GM18861 (cell line): Measurements from ENCODE around the gene LRRC74A.

Experiments
- ATAC-seq: cut with Tn5 transposase; IDR thresholded peaks from one replicate; pipeline ENCODE4 v1.9.1; 2021; ENCODE audit not compliant: unreplicated experiment

The LRRC74A gene

GRCh38 chr14:76826122-76826521 lies at the start of gene LRRC74A:
Gene LRRC74A, plus strand, starts transcription at chr14:76826408. Its CDS starts 290 bp downstream, at chr14:76826698.
- ATAC-seq = no peak

DNA sequence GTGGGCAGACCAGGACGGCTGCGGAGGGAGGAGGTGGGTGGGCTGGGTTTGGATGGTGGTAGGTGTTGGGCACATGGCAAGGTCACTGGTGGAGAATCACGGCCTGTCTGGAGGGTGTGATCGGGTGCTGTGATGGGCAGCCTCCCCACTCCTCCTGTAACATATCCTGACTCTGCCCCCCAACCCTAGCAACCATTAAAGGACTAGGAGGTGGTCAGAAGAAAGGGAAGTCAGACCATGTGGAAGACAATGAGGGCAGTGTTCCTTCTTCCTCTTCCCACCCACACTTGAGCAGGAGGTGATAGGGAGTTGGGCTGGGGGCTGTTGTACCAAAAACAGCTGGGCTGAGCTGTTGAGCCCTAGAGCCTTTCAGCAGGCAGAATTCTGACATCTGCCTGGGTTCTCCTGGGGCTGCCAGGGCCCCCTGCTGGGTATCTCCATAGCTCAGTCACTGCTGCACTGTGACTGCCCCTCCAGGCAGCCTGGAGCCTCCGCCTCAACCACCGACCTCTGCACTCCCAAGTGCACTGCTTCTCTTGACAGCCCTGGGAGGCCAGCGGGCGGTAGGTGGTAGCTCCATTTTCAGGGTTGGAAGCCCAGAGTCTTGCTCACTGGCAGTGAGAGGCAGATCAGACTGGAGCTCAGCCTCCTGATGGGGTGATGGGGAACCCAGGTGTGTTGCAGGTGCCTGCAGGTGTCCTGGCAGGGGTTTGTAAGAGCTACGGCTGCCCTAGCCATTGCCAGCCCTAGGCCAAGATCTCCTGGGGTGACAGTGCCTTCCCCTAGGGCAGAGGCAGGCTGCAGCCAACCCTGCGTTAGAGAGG lies 49.6 kb upstream of the LRRC74A start:
- no peak for ATAC-seq

GRCh38 chr14:76777721-76778120 lies 48.5 kb upstream of the LRRC74A start:
- ATAC-seq = no peak

DNA sequence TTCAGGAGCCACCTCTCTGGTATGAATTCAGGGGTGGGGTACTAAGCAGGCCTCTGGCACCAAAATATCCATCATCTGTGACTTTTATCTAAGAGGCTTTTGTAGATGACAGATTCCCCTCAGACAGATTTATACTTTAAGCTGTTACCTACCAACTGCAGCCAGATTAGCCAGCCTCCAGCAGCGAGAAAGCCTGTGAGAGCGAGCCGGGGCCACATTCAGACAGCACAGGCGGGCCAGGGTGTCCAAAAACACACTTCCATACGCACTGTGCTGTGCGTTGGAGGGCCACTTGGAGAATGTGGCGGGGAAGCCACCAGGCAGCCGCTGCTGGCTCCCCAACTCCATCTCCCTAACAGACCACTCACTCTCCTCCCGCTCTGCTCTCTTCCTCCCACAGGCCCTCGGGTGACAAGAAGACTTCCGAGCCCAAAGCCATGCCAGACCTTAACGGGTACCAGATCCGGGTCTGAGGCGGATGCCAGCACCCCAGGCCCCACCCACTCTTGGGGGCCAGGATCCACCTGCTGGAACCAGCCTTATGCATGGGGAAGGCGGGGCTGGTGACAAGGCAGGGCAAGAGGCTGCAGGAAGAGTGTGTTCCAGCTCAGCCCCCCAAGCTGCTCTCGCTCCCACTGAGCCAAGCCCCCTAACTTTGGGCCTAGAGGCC lies 47.5 kb upstream of the LRRC74A start:
- ATAC-seq = no peak

DNA sequence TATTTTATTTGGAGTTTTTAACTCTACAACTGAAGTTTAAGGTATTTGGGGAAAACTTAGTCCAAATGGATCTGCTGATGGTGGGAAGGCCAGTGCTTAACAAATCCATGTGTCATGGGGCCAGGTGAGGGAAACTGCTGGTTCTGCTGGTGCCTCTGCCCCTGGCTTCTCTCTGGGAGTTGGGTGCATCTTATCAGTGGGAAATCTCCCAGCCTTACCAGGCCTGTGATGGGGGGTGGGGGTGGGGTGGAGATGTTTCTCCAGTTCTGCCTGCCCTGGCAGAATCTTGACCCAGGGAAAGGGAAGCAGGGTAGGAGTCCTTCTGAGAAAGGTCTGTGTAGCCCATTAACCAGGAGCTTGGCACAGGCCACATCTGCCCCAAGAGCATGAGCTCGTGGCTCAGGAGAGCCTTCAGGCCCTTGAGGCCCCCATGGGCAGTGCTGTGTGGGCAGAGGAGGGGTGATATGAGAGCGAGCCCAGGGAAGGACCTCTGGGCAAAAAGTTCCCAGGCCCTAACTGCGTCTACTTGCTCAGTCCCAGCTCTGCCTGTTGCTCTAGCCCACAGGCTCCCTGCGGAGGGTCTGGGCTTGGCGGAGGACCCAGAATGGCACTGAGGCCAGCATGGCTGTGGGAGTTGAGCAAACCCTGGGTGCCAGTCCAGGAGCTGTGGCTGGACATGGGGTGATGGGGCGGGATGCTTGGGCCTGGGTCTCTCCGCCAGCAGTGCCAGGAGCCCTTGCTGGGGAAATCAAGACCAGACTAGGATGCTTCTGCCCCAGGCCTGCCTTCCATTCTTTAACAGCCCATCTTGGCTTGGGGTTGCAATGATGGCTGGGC lies 46.8 kb upstream of the LRRC74A start:
- no peak for ATAC-seq

GRCh38 chr14:76780058-76780345 lies 46.2 kb upstream of the LRRC74A start:
- ATAC-seq = no peak

- ATAC-seq = no peak
Observed at GRCh38 chr14:76780360-76780759, 45.8 kb upstream of the LRRC74A start.

DNA sequence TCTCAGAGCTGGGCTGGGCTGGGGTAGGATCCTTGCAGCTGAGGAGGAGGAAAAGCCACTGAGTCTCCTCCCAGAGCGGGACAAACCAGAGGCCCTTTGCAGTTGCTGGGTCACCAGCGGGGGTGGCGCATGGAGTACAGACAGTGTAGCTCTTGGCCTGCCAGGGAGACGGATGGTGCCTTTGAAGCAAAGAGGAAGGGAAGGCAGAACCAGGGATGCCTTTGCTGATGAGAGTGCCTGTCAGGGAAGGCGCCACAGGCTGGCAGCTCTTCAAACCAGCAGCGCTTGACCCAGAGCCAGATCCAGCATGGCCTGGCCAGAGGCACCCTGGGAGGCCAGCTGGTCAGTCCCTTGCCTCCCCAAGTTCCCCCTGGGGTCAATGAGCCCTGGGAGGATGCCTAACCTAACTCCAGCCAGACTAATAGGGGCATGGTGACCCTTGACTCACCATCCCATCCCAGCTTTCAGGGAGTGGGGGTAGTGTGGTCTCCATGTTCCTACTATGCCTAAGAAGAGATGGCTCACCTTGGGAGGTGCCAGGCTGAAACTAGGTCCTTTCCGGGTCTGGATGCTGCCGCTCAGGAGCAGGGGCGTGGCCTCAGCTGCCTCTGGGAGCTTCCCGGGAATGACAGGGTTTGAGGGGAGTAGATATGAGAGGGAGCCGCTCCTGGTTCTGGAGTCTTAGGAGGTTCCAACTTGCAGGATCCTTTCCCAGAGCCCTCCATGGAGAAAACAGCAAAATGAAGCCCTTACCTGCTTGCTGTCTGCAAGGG lies 45.1 kb upstream of the LRRC74A start:
- ATAC-seq = no peak

DNA sequence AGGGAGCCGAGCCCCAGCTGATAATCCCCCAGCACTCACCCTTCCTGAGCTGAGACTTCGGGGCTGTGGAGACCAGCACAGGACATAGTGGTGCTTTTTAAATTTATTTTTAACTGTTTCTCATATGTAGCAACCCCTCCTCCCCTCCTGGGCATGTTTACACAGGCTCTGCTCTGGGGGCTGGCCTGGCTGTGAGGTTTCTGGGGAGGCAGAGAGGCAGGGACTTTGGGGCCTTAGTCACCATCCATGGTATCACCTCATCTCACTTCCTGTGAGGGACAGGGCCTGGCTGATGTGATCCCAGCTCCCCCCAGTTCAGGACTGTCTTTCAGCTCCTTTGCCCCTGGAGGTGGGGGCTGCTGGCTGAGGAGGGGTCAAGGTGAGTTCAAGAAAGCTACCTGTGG lies 44.6 kb upstream of the LRRC74A start:
- ATAC-seq = no peak

DNA sequence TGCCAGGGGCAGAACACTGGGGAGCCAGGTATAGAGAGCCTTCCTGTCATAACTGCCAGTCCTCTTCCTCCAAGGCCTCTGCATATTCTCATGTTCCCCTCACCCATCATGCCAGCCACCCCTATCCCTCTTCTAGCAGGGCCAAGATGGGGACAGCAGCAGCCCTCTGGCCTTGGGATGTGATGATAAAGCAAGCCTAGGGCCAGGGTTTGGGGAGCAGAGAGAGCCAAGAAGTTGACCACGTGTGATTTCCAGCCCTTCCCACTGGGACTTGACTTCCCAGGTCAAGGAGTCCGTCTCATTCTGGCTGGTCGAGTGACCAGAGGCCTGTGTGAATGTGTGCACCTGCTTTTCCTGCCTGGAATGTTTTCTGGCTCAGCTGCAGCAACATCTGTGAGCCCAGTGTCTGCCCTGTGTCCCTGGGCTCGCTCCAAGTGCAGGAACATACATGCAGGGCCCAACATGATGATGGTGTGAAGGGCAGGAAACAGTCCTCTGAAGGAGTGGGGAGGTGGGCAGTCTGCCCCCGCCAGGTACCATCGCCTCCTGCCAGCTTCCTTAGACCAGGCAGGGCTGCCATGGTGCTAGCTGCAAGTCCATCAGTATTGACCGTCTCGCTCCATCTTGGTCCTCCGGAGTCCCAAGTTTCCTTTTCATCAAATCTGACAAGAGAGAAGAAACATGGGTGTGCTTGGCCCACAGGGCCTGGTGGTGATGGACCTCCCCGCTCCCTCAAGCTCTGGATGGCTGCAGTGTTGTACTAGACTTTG lies 43.9 kb upstream of the LRRC74A start:
- ATAC-seq = no peak

- ATAC-seq = no peak
Observed at GRCh38 chr14:76782885-76783566, 43.2 kb upstream of the LRRC74A start.

DNA sequence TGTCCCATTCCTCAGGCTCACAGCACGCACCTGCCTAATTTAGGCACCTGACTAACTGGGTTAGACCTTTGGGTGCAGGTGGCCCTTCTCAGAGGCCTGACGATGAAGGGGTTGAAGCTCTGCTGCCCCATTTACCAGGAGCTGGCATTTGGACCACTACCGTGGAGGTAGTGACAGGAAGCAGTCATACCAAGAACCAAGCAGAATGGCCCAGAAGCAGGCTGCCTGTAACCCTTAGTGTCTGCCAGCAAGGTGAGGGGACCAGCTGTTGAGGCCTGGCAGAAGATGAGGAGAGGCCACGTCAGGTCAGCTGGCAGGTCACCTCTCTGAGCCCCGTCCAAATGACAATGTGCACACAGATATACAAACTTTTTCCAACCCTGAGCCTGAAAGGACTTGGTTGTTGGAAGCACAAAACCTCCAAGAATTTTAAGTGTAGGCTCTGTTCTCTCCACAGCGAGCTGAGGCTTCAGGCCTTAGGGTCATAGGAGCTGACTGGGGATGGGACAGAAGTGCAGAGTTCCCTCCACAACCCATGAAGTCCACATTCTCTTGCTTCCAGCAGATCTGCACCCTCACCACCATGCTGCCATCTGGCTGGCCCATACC lies 41.8 kb upstream of the LRRC74A start:
- no peak for ATAC-seq

- peak; percentile 65 for ATAC-seq
Observed at GRCh38 chr14:76784881-76785280, 41.3 kb upstream of the LRRC74A start.

DNA sequence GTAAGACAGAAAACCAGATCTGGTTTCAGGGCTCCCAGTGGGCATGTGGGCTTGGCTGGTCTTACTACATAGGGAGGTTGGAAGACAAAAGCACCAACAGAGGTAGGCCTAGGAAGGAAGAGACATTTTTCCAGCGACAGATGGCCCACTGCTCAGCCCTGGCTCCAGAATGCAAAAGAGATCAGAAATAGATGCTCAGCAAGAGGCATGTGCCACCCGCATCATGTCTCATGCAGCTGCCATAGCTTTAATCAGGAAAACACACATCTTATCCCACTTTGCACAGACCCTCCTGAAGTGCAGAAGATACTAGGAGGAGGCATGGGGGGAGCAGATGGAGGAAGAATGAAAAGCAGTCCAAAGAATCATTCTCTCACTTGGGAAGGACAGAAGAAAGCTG lies 39.6 kb upstream of the LRRC74A start:
- ATAC-seq = no peak

DNA sequence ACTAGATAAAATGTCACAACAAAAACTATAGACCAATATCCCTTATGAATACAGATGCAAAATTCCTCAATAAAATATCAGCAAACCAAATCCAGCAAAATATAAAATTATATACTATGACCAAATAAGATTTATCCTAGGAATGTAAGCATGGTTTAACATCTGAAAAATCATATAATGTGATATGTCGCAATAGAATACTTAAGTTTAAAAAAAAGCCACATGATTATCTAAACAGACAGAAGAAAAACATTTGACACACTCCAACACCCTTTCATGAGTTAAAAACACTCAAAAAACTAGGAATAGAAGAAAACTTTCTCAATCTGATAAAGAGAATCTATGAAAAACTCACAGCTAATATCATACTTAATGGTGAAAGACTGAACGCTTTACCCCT lies 33.8 kb upstream of the LRRC74A start:
- no peak for ATAC-seq

DNA sequence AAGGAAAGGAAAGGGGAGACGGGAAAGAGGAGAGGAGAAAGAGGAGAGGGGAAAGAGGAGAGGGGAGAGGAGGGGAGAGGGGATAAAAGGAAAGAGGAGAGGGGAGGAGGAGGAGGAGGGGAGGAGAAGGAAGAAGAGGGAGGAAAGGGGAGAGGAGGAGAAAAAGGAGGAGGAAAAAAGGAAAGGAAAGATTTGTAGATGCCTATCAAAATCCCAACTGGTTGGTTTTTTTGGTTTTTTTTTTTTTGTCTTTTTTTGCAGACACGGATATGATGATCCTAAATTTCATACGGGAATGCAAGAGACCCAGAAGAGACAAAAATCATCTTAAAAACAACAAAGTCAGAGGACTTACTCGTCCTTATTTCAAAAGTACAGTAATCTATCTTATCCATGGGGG lies 32.9 kb upstream of the LRRC74A start:
- no peak for ATAC-seq

- no peak for ATAC-seq
Observed at GRCh38 chr14:76793956-76794355, 32.3 kb upstream of the LRRC74A start.

DNA sequence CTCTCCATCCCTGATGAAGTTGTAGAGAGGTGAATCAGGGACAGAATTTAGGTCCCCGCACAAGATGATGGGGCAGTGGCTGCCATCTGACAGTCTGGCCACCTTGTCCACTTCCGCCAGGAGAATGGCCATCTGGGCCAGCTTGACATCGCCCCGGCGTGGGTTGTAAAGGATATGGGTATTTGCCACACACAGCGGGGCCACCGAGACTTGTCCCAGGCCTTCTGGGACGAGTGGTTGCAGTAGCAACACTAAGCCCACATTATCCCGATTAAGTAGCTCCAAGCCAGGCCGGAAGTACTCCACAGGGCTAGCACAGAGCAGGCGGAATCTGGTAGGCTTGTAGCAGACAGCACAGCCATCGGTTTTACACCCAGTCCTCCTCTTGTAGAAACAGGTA lies 19.8 kb upstream of the LRRC74A start:
- ATAC-seq = no peak

- ATAC-seq = no peak
Observed at GRCh38 chr14:76808011-76808410, 18.2 kb upstream of the LRRC74A start.
